ENCODE results near the gene DNTT. TPM values are rescaled to one million over a fixed set of nuclear protein-coding genes. Genes with fewer than 3 reads are reported as not detected.

Gene DNTT
- total RNA-seq, 4 donors from 2014 or later = not detected

DNA sequence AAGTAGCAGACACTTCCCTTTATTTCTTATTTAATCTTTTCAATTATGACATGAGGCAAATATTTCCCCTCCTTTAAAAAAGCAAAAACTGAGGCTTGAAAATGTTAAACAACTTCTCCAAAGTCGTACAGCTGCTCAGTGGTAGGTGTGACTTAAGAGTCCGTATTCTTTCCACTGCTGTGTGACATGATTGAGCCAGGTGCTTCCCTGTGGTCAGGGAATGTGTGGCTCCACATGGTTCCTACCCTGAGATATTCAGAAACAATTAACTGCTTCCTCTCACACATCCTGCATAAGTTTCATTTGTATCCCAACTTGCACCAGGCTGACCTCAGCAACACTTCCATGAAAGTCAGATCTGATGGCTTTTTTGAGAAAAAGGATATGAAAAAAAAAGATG, 41.0 kb downstream of the DNTT start:
- Histone ChIP-seq H3K27ac (no peak overlapping the region), H3K4me3 (no peak overlapping the region), H3K36me3 (no peaks in the 10 kb centered on the region), H3K4me1 (no peaks in the 10 kb centered on the region), H3K27me3 (peaks cover 0 to 6% (median 0%) of the 10 kb centered on the region in 3 donors), H3K9me3 (no peaks in the 10 kb centered on the region)
- TF ChIP-seq, protein P1, sequence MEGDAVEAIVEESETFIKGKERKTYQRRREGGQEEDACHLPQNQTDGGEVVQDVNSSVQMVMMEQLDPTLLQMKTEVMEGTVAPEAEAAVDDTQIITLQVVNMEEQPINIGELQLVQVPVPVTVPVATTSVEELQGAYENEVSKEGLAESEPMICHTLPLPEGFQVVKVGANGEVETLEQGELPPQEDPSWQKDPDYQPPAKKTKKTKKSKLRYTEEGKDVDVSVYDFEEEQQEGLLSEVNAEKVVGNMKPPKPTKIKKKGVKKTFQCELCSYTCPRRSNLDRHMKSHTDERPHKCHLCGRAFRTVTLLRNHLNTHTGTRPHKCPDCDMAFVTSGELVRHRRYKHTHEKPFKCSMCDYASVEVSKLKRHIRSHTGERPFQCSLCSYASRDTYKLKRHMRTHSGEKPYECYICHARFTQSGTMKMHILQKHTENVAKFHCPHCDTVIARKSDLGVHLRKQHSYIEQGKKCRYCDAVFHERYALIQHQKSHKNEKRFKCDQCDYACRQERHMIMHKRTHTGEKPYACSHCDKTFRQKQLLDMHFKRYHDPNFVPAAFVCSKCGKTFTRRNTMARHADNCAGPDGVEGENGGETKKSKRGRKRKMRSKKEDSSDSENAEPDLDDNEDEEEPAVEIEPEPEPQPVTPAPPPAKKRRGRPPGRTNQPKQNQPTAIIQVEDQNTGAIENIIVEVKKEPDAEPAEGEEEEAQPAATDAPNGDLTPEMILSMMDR (IDR thresholded peaks at IDR 0.05 in 4 of 5, conservative IDR thresholded peaks at IDR 0.05 in 1 of 5) = no peak
- TF ChIP-seq POLR2A (IDR thresholded peaks at IDR 0.05) = no peak
- no peak for DNase-seq
- intact Hi-C loops (cut with DNase I; ENCODE audit: low total_unique reads) (no loop called here), in situ Hi-C loops (cut with MboI; ENCODE audit: low sequenced_read_pairs in 4 of 4) (no loop called here)
- no peak for ATAC-seq

DNA sequence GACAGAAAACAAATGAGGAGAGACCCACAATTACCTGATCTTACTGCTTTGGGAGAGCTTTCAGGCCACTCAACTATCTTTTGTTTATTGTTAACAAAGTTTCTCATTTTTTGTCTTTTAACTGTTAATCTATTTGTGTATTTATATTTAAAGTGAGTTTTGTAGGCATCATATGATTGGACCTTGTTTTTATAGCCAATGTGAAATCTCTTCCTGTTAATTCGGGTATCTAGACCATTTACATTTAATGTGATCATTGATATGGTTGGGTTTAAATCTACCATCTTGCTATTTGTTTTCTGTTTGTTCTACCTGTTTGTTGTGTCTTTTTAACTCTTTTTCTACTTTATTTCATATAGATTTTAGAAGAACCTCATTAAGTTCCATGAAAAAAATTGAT, 42.1 kb downstream of the DNTT start:
- no peak overlapping the region for H3K27ac ChIP-seq
- in situ Hi-C loops (cut with MboI; ENCODE audit: low sequenced_read_pairs in 4 of 4) = no loop called here
- H3K27me3 ChIP-seq = peaks cover 0 to 6% (median 0%) of the 10 kb centered on the region in 3 donors
- TF ChIP-seq, protein P1 (IDR thresholded peaks at IDR 0.05 in 4 of 5, conservative IDR thresholded peaks at IDR 0.05 in 1 of 5) = no peak
- no peak for TF ChIP-seq POLR2A (IDR thresholded peaks at IDR 0.05)
- H3K4me1 ChIP-seq = no peaks in the 10 kb centered on the region
- no peaks in the 10 kb centered on the region for H3K9me3 ChIP-seq
- no peak overlapping the region for H3K4me3 ChIP-seq
- H3K36me3 ChIP-seq = no peaks in the 10 kb centered on the region
- no peak for ATAC-seq
- intact Hi-C loops (cut with DNase I; ENCODE audit: low total_unique reads) = no loop called here
- DNase-seq = no peak

DNA sequence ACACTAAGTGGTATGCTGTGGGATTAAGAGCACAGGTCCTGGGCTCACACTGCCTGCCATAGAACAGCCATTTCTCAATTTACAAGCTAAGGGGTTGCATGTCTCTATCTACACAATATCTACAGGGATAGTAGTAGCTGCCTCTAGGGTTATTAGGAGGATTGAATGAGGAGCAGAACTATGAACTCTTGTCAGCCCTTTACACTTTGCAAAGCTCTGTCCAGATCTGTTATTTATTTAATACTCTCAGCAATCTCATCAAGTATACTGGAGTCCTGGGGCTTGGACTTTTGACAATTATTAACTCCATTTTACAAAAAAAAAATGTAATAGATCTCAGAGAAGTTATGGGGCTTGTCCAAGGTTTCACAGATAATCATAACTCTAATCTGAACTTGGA, 47.8 kb downstream of the DNTT start:
- Histone ChIP-seq H3K27me3 (peaks cover 0 to 15% (median 0%) of the 10 kb centered on the region in 3 donors), H3K9me3 (no peaks in the 10 kb centered on the region), H3K27ac (no peak overlapping the region), H3K4me1 (no peaks in the 10 kb centered on the region), H3K36me3 (no peaks in the 10 kb centered on the region), H3K4me3 (no peak overlapping the region)
- no peak for ATAC-seq
- intact Hi-C loops (cut with DNase I; ENCODE audit: low total_unique reads) = no loop called here
- TF ChIP-seq POLR2A (IDR thresholded peaks at IDR 0.05) = no peak
- TF ChIP-seq, protein P1 (IDR thresholded peaks at IDR 0.05 in 4 of 5, conservative IDR thresholded peaks at IDR 0.05 in 1 of 5) = no peak
- in situ Hi-C loops (cut with MboI; ENCODE audit: low sequenced_read_pairs in 4 of 4) = no loop called here
- no peak for DNase-seq

DNA sequence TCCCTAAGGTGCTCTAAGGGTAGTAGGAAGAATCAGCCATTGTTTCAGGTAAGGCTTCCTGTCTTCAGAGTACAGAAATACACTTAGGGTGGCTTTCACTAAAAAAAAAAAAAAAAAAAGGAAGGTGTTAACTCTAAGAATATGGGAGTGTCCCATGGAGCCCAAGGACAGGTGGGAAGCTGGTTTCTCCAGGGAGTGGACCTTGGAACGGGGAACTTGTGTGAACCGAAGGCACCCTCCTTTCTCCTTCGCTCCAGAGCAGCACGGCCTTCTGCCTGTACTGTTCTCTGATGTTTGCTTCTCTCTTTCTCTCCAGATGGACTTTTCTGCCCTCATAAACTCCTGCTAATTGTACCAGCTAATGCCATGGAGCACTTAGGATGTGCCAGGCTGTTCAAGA, 48.3 kb downstream of the DNTT start:
- ATAC-seq (no peak), DNase-seq (no peak)
- Histone ChIP-seq H3K36me3 (no peaks in the 10 kb centered on the region), H3K4me3 (no peak overlapping the region), H3K4me1 (no peaks in the 10 kb centered on the region), H3K27ac (no peak overlapping the region), H3K9me3 (no peaks in the 10 kb centered on the region), H3K27me3 (peaks cover 0 to 9% (median 0%) of the 10 kb centered on the region in 3 donors)
- TF ChIP-seq POLR2A (IDR thresholded peaks at IDR 0.05) = no peak
- TF ChIP-seq, protein P1 (IDR thresholded peaks at IDR 0.05 in 4 of 5, conservative IDR thresholded peaks at IDR 0.05 in 1 of 5) = no peak
- intact Hi-C loops (cut with DNase I; ENCODE audit: low total_unique reads) = no loop called here
- in situ Hi-C loops (cut with MboI; ENCODE audit: low sequenced_read_pairs in 4 of 4) = no loop called here

DNA sequence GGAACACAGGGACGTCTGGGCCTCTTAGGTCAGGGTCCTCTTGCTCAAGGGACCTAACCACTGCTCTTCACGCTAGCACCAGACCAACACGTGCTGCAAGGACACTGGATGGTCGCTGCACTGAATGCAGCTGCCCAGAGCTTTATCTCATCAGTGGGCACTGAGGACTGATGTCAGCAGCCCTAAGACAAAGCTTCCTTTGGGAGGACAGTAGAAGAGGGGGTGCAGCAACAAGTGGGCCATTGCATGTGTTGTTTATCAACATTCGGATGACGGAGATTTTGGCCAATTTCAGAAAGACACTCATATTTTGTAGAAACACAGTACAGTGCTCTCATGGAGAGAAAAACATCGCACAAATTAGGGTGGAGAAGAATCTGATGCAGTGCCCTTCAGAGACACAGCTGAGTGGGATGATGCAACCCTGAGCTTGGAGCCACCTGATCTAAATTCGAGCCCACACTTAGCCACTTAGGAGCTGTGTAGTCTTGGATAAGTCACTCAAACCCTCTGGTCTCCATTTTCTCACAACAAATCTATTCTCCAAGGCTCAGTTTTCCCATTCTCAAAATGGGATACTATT, 52.9 kb downstream of the DNTT start:
- Histone ChIP-seq H3K4me1 (no peaks in the 10 kb centered on the region), H3K27me3 (peaks cover 0 to 9% (median 0%) of the 10 kb centered on the region in 3 donors), H3K9me3 (no peaks in the 10 kb centered on the region), H3K4me3 (no peak overlapping the region), H3K36me3 (no peaks in the 10 kb centered on the region), H3K27ac (no peak overlapping the region)
- ATAC-seq (no peak), DNase-seq (no peak)
- intact Hi-C loops (cut with DNase I; ENCODE audit: low total_unique reads) = no loop called here
- TF ChIP-seq, protein P1 (IDR thresholded peaks at IDR 0.05 in 4 of 5, conservative IDR thresholded peaks at IDR 0.05 in 1 of 5) = no peak
- TF ChIP-seq POLR2A (IDR thresholded peaks at IDR 0.05) = no peak
- in situ Hi-C loops (cut with MboI; ENCODE audit: low sequenced_read_pairs in 4 of 4) = no loop called here
